HepG2 (cell line): ENCODE results near the gene BIN1. TPM values are rescaled to one million over a fixed set of nuclear protein-coding genes. Genes with fewer than 3 reads are reported as not detected.

ENCODE experiments used
- ATAC-seq: fragments of 200-7000 bp; cut with Tn5 transposase; 3 replicates; pipeline ENCODE4 v1.9.1; 2020; ENCODE audit warnings: mild to moderate bottlenecking, moderate library complexity
- BruUV-seq: library from RNA; stranded (reverse); fragments of 400-500 nt; replicated peaks from 2 replicates; lab custom pipeline; 2021; lab: Mats Ljungman, UMichigan
- CTCF ChIA-PET: fragments of 300-600 bp; formaldehyde crosslinking; extraction: SDS; loops from one replicate; lab custom pipeline; 2021; ENCODE audit warnings: low total read pairs, inconsistent platforms, low intra/inter-chr PET ratio; lab: Yijun Ruan, JAX
- POLR2A ChIA-PET: fragments of 350-600 bp; sonication (Branson Sonifier 250); formaldehyde crosslinking; loops from one replicate; lab custom pipeline; 2020; ENCODE audit warnings: antibody characterized with exemption, inconsistent platforms; lab: Yijun Ruan, JAX
- DNase-seq: peaks from one replicate; pipeline ENCODE4 v3.0.0-alpha.2; 2015; ENCODE audit warnings: low spot score
- FAIRE-seq: peaks from 3 replicates; lab custom pipeline; 2011; peaks lifted over from hg19 to GRCh38; lab: Jason Lieb, UNC
- H2AFZ ChIP-seq: one replicate; pipeline ENCODE4 v1.6.1; 2011; ENCODE audit warnings: low read length, inconsistent platforms
- H3K27ac ChIP-seq: fragments of 300-600 bp; 3 replicates; pipeline ENCODE4 v1.8.0; 2011; ENCODE audit warnings: mixed run types, mild to moderate bottlenecking, mixed read lengths, low read length, inconsistent platforms; ENCODE audit not compliant: insufficient read depth; ENCODE audit errors: extremely low read length
- H3K27me3 ChIP-seq, 2 experiments: fragments of 200-600 bp in 1 of 2; 2 replicates in 1 of 2; 3 replicates in 1 of 2; pipeline versions ENCODE4 v1.6.0 to v1.8.0; 2011; ENCODE audit warnings: low read length in 2 of 2, mild to moderate bottlenecking in 2 of 2, moderate library complexity in 2 of 2, inconsistent platforms in 1 of 2; ENCODE audit not compliant: insufficient read depth in 2 of 2, control insufficient read depth in 1 of 2
- H3K36me3 ChIP-seq, 2 experiments: fragments of 200-600 bp in 1 of 2; replicated peaks in 1 of 2; 2 replicates in 1 of 2; 3 replicates in 1 of 2; pipeline versions ENCODE4 v1.5.1 to v1.8.0; 2011; ENCODE audit warnings: low read length in 2 of 2, inconsistent platforms in 1 of 2; ENCODE audit not compliant: insufficient read depth in 2 of 2, control insufficient read depth in 1 of 2
- H3K4me1 ChIP-seq: 2 replicates; pipeline ENCODE4 v1.5.1; 2012; ENCODE audit warnings: low read length, inconsistent platforms; ENCODE audit not compliant: insufficient read depth
- H3K4me2 ChIP-seq: 2 replicates; pipeline ENCODE4 v1.6.0; 2011; ENCODE audit warnings: low read depth, low read length, inconsistent platforms
- H3K4me3 ChIP-seq, 3 experiments: fragments of 200-600 bp in 1 of 3; sonication (generic), shearing (Covaris generic) in 1 of 3; replicated peaks in 1 of 3; 2 replicates each; pipeline ENCODE4 v1.5.1; 2011 to 2016; ENCODE audit warnings: low read length in 3 of 3, inconsistent platforms in 2 of 3, low read depth in 2 of 3, mild to moderate bottlenecking in 2 of 3, control low read depth in 1 of 3, mixed read lengths in 1 of 3; ENCODE audit not compliant: insufficient read depth in 1 of 3
- H3K79me2 ChIP-seq: one replicate; pipeline ENCODE4 v1.6.1; 2011; ENCODE audit warnings: low read length, inconsistent platforms; ENCODE audit not compliant: insufficient read depth
- H3K9ac ChIP-seq: 2 replicates; pipeline ENCODE4 v1.6.0; 2011; ENCODE audit warnings: mild to moderate bottlenecking, low read depth, low read length, inconsistent platforms; ENCODE audit not compliant: insufficient read depth
- H3K9me3 ChIP-seq: 2 replicates; pipeline ENCODE4 v1.5.1; 2012; ENCODE audit warnings: mild to moderate bottlenecking, low read length
- H4K20me1 ChIP-seq: 2 replicates; pipeline ENCODE4 v1.6.0; 2011; ENCODE audit warnings: inconsistent platforms, mild to moderate bottlenecking, low read length, moderate library complexity; ENCODE audit not compliant: insufficient read depth
- FOXK1 ChIP-seq: sonication (generic); formaldehyde crosslinking; IDR thresholded peaks from 2 replicates; pipeline ENCODE4 v1.4.0; 2020; ENCODE audit warnings: low read depth, missing genetic modification reagents, borderline replicate concordance
- HOXA3 ChIP-seq: sonication (generic); formaldehyde crosslinking; IDR thresholded peaks from 2 replicates; pipeline ENCODE4 v1.5.0; 2020; ENCODE audit warnings: missing genetic modification reagents
- NFIC ChIP-seq: IDR thresholded peaks from 2 replicates; pipeline ENCODE4 v1.6.1; 2012; ENCODE audit warnings: mild to moderate bottlenecking, low read length, inconsistent platforms
- TP53 ChIP-seq: sonication (generic); formaldehyde crosslinking; conservative IDR thresholded peaks from 2 replicates; pipeline ENCODE4 v1.4.0; 2020; ENCODE audit warnings: missing genetic modification reagents
- ZFP36L1 ChIP-seq: sonication (generic); formaldehyde crosslinking; IDR thresholded peaks from 2 replicates; pipeline ENCODE4 v1.8.0; 2022; ENCODE audit warnings: mild to moderate bottlenecking, missing genetic modification reagents, moderate library complexity
- ZMYM2 ChIP-seq: sonication (generic); formaldehyde crosslinking; IDR thresholded peaks from 2 replicates; pipeline ENCODE4 v1.8.0; 2022; ENCODE audit warnings: mild to moderate bottlenecking, missing genetic modification reagents
- ZNF7 ChIP-seq: IDR thresholded peaks from 2 replicates; pipeline ENCODE4 v1.6.1; 2016; ENCODE audit warnings: missing biosample characterization, missing genetic modification reagents
- ZNF746 ChIP-seq: sonication (generic); formaldehyde crosslinking; IDR thresholded peaks from 2 replicates; pipeline ENCODE4 v1.8.0; 2022; ENCODE audit warnings: mild to moderate bottlenecking, missing genetic modification reagents
- WGBS: methylation state at CpG from one replicate; pipeline ENCODE4 v1.1.6; 2017; ENCODE audit warnings: low lambda C conversion rate; 5-methylcytosine and 5-hydroxymethylcytosine counted together
- in situ Hi-C: cut with HindIII; loops from 2 replicates; pipeline ENCODE4 v1.10.0; 2017; ENCODE audit warnings: low pct_unique_long_range_greater_than_20kb; ENCODE audit not compliant: extremely low pct_ligation_motif_present
- intact Hi-C: fragments of 100-400 bp; cut with micrococcal nuclease; formaldehyde crosslinking; loops from one replicate; pipeline ENCODE4 v1.10.0; 2022; ENCODE audit not compliant: unreplicated experiment
- polyA plus RNA-seq, 8 experiments: library from polyadenylated mRNA; depleted of rRNA in 3 of 8; stranded (reverse) in 7 of 8; unstranded in 1 of 8; fragments of >200 nt; fragmentation: Illumina TruSeq in 4 of 8; extraction: Trizol in 4 of 8; gene quantifications; 2 replicates each; pipeline versions ENCODE4 v1.2.1 to v1.2.3, GENCODE V29; 2011 to 2016; ENCODE audit warnings: low read depth in 4 of 8, missing spikeins in 1 of 8, mixed read lengths in 1 of 8; ENCODE audit not compliant: insufficient read depth in 1 of 8
- total RNA-seq, 5 experiments: library from RNA; depleted of rRNA; stranded (reverse); fragments of >200 nt; fragmentation: Illumina TruSeq; extraction: Trizol; gene quantifications; 2 replicates each; pipeline ENCODE4 v1.2.3, GENCODE V29; 2016; ENCODE audit warnings: low read depth in 1 of 5
- TF ChIP-seq, protein P1 (sequence below): sonication (generic); formaldehyde crosslinking; IDR thresholded peaks from 2 replicates; pipeline ENCODE4 v1.4.0; 2020; ENCODE audit warnings: missing genetic modification reagents, mild to moderate bottlenecking, borderline replicate concordance
- TF ChIP-seq, protein P2 (sequence below): sonication (generic); formaldehyde crosslinking; conservative IDR thresholded peaks from 2 replicates; pipeline ENCODE4 v1.5.0; 2020; ENCODE audit warnings: missing genetic modification reagents
- TF ChIP-seq, protein P3 (sequence below): sonication (generic); formaldehyde crosslinking; IDR thresholded peaks from 2 replicates; pipeline ENCODE4; 2020; ENCODE audit warnings: missing genetic modification reagents, mild to moderate bottlenecking, borderline replicate concordance

The BIN1 gene
- total and polyA plus RNA-seq, 2 of the 13 experiments (the other 11 are each of a cell fraction or from before 2014, with no cell fraction given), result 0.93 to 1.2 TPM

DNA sequence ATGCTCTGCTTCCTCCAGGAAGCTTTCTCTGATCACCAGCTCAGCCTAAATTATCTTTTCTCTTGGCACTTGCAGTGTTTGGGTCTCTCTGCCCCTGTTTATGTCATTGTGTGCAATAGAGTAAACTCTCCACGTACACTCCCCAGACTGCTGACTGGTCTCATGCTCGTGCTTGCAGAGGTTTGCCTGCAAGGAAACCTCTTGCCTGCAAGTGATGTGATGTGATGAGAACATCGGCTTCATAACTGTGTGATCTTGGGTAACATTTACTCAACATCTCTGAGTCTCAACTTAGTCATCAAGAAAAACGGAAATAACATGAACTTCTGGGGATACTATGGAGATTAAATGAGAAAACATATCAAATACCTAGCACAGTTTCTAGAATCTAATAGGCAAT is 92.3 kb downstream of the BIN1 start:
- Histone ChIP-seq H3K9me3 (no peaks in the 10 kb centered on the region), H2AFZ (no peak overlapping the region), H3K4me1 (peaks cover 37% of the 10 kb centered on the region), H3K36me3 (no peaks in the 10 kb centered on the region), H3K79me2 (no peaks in the 10 kb centered on the region), H3K4me2 (no peak overlapping the region), H3K27me3 (peaks cover 0 to 9% of the 10 kb centered on the region in 2 experiments; a peak in 1 of 5 replicates), H3K4me3 (no peak overlapping the region), H3K27ac (no peak overlapping the region), H3K9ac (no peak overlapping the region), H4K20me1 (no peaks in the 10 kb centered on the region)
- in situ Hi-C loops, result no loop called here
- DNase-seq (no peak), FAIRE-seq (no peak), ATAC-seq (no peak)
- ChIA-PET CTCF (no interaction called here), POLR2A (no interaction called here)
- intact Hi-C loops, result no loop called here
- WGBS, result 7% methylated on average over 4 of the region's 4 CpGs
- BruUV-seq, result no TSS peak
- TF ChIP-seq TP53 (CRISPR knock-in tag) (no peak), ZNF7 (CRISPR knock-in tag) (no peak), ZMYM2 (no peak), FOXK1 (CRISPR knock-in tag) (no peak), NFIC (no peak), HOXA3 (no peak), ZFP36L1 (CRISPR knock-in tag) (no peak), ZNF746 (CRISPR knock-in tag) (no peak)
- TF ChIP-seq, protein P1, sequence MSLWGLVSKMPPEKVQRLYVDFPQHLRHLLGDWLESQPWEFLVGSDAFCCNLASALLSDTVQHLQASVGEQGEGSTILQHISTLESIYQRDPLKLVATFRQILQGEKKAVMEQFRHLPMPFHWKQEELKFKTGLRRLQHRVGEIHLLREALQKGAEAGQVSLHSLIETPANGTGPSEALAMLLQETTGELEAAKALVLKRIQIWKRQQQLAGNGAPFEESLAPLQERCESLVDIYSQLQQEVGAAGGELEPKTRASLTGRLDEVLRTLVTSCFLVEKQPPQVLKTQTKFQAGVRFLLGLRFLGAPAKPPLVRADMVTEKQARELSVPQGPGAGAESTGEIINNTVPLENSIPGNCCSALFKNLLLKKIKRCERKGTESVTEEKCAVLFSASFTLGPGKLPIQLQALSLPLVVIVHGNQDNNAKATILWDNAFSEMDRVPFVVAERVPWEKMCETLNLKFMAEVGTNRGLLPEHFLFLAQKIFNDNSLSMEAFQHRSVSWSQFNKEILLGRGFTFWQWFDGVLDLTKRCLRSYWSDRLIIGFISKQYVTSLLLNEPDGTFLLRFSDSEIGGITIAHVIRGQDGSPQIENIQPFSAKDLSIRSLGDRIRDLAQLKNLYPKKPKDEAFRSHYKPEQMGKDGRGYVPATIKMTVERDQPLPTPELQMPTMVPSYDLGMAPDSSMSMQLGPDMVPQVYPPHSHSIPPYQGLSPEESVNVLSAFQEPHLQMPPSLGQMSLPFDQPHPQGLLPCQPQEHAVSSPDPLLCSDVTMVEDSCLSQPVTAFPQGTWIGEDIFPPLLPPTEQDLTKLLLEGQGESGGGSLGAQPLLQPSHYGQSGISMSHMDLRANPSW (CRISPR knock-in tag), result no peak
- TF ChIP-seq, protein P2, sequence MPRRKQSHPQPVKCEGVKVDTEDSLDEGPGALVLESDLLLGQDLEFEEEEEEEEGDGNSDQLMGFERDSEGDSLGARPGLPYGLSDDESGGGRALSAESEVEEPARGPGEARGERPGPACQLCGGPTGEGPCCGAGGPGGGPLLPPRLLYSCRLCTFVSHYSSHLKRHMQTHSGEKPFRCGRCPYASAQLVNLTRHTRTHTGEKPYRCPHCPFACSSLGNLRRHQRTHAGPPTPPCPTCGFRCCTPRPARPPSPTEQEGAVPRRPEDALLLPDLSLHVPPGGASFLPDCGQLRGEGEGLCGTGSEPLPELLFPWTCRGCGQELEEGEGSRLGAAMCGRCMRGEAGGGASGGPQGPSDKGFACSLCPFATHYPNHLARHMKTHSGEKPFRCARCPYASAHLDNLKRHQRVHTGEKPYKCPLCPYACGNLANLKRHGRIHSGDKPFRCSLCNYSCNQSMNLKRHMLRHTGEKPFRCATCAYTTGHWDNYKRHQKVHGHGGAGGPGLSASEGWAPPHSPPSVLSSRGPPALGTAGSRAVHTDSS (CRISPR knock-in tag), result no peak
- TF ChIP-seq, protein P3, sequence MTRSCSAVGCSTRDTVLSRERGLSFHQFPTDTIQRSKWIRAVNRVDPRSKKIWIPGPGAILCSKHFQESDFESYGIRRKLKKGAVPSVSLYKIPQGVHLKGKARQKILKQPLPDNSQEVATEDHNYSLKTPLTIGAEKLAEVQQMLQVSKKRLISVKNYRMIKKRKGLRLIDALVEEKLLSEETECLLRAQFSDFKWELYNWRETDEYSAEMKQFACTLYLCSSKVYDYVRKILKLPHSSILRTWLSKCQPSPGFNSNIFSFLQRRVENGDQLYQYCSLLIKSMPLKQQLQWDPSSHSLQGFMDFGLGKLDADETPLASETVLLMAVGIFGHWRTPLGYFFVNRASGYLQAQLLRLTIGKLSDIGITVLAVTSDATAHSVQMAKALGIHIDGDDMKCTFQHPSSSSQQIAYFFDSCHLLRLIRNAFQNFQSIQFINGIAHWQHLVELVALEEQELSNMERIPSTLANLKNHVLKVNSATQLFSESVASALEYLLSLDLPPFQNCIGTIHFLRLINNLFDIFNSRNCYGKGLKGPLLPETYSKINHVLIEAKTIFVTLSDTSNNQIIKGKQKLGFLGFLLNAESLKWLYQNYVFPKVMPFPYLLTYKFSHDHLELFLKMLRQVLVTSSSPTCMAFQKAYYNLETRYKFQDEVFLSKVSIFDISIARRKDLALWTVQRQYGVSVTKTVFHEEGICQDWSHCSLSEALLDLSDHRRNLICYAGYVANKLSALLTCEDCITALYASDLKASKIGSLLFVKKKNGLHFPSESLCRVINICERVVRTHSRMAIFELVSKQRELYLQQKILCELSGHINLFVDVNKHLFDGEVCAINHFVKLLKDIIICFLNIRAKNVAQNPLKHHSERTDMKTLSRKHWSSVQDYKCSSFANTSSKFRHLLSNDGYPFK (CRISPR knock-in tag), result no peak
